ENCODE measurements around the gene SCAND1.
"Not testable (repeated sequence)": the region's sequence is repeated elsewhere in the genome, so short reads cannot be mapped to it uniquely, and the experiment has no call there.

The SCAND1 gene

DNA sequence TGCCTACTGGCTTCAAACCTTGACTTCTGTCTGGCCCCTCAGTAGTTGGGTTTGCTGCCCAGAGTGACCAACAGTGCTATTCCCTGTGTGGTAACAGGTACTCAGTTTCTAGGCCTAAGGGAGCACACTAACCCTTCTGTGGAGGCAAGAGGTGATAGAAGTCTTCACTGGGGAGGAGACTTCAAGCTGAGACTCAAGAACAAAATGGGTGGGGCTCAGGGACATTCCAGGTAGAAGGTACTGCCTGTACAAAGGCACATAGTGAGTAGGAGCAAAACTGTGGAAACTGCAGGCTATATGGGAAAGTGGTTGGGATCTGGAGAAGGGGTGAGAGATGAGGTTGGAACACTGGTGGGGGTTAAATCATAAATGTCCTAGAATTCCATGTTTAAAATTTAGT lies 2.3 kb upstream of the SCAND1 start:
- TF ChIP-seq, protein P1, sequence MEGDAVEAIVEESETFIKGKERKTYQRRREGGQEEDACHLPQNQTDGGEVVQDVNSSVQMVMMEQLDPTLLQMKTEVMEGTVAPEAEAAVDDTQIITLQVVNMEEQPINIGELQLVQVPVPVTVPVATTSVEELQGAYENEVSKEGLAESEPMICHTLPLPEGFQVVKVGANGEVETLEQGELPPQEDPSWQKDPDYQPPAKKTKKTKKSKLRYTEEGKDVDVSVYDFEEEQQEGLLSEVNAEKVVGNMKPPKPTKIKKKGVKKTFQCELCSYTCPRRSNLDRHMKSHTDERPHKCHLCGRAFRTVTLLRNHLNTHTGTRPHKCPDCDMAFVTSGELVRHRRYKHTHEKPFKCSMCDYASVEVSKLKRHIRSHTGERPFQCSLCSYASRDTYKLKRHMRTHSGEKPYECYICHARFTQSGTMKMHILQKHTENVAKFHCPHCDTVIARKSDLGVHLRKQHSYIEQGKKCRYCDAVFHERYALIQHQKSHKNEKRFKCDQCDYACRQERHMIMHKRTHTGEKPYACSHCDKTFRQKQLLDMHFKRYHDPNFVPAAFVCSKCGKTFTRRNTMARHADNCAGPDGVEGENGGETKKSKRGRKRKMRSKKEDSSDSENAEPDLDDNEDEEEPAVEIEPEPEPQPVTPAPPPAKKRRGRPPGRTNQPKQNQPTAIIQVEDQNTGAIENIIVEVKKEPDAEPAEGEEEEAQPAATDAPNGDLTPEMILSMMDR (IDR thresholded peaks at IDR 0.05; ENCODE audit: insufficient read depth, missing control alignments) = no peak
- no peak for DNase-seq (ENCODE audit: insufficient read length, low spot score)
- no peak for FAIRE-seq

DNA sequence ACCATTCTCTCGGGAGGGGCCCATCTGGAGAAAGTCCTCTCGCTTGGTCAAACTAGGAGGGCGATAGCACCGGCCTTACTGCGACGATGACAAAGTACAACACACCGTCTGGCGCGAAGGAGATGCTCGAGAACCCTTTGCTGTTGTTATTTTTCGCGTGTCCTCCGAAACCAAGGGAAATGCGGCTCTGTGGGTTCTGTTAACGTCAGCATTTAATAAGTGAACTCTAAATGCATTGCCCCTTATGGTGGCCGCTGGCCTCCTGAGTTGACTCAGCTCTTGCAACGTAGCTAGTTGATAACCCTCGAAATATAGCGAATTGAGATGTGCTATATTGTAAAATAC lies 577 bp upstream of the SCAND1 start:
- no peak for FAIRE-seq
- DNase-seq (ENCODE audit: insufficient read length, low spot score) = no peak
- TF ChIP-seq, protein P1 (IDR thresholded peaks at IDR 0.05; ENCODE audit: insufficient read depth, missing control alignments) = no peak

DNA sequence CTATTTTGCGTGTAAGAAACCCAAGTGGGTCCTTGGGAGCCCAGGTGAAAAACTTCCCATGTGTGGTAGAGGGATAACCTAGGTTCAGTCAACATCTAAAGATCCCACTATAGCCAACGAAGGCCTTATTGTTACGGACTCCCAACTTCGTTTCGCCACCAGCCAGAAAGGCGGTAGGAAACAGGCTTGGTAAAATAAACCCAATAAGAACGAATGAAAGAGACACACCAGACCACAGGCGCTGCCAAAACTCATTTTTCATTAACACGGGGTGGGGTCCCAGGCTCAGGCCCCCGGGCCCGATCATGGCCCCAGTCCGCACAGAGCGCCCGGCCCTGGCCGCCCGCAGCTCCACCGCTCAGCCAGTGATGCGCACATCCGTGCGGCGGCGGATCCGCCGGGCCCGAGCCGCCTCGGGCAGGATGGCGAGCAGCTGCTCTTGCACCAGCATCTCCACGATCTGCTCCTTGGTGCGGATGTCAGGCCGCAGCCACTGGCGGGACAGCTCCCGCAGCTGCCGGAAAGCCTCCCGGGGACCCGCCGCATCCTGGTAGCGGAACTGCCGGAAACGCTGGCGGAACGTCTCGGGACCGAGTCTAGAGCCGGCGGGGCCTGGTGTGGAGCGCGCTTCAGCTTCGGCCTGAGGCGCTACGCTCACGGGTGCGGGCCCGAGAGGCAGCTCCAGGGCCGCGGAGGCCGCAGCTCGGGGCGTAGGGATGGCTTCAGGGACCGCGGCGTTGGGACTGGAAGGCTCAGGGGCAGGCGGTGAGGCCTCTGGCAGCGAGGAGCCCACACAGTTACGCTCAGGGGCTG lies 709 bp downstream of the SCAND1 start:
- no peak for DNase-seq (ENCODE audit: insufficient read length, low spot score)

DNA sequence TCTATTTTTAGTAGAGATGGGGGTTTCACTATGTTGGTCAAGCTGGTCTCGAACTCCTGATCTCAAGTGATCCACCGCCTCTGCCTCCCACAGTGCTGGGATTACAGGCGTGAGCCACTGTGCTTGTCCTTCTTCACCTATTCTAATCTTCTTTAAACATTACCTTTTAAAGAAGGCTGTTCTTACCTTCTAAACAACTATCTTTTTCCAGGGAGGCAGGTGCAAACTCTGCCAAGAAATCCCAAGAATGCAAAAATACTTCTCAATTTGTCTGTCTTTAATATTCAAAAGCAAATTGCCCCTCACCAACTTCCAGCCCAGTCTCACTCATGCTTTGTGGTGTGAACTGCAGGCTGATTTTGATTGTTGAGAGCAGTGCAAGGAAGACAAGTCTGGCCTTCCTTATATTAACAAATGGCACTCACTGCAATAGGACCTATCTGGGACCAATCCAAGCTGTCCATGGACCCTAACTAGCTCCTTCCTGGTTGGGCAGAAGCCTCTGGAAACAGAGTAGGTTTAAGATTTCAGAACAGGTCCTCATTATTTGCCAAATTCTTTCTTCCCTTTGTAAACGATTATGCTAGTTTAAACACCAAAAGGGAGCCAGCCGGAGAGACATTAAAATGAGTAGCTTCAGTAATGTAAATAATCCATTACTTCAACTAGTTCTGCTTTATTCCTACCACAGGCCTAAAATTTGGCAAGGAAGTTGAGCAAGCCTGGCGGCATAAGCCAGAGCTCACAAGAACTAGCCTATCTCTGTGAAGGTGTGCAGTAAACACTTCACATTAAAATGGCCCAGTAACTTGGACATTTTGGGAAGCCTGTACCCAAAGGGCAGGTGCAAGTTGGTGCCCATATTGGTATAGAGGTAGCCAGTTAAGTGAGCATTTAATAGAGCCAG lies 1.6 kb downstream of the SCAND1 start:
- FAIRE-seq = no peak

More for the DNA sequence above, 709 bp downstream of the SCAND1 start:
- no peak for FAIRE-seq
- TF ChIP-seq, protein P1 (IDR thresholded peaks at IDR 0.05; ENCODE audit: insufficient read depth, missing control alignments) = no peak

DNA sequence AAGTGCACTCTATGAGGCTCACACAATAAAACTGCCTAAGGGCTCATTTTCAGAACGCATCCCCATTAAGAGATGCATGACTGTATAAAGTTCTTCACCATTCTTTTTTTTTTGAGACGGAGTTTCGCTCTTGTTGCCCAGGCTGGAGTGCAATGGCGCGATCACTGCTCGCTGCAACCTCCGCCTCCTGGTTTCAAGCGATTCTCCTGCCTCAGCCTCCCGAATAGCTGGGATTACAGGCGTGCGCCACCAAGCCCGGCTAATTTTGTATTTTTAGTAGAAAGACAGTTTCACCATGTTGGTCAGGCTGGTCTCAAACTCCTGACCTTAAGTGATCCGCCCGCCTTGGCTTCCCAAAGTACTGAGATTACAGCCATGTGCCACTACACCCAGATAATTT lies 2.2 kb downstream of the SCAND1 start:
- DNase-seq (ENCODE audit: insufficient read length, low spot score); FAIRE-seq: not testable (repeated sequence)

More for the DNA sequence above, 1.6 kb downstream of the SCAND1 start:
- TF ChIP-seq, protein P1 (IDR thresholded peaks at IDR 0.05; ENCODE audit: insufficient read depth, missing control alignments) = no peak
- no peak for DNase-seq (ENCODE audit: insufficient read length, low spot score)

DNA sequence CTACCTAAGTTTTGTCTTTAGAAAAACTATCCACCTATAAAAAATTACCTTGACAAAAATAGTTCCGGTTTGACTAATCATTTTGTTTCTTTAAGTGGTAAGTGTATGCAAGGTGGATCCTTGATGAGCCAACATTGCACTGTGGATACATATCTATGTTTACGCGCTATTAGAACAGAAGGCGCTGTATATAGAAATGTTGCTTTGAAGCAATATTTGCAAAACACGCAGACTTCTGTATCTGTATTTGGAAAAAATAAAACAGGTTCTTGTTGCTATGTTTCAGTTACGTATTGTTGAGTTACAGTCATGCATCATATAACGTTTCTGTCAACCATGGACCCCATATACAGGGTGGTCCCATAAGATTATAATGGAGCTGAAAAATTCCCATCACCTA lies 4.2 kb downstream of the SCAND1 start:
- DNase-seq (ENCODE audit: insufficient read length, low spot score) = no peak
- TF ChIP-seq, protein P1 (IDR thresholded peaks at IDR 0.05; ENCODE audit: insufficient read depth, missing control alignments) = no peak
- FAIRE-seq = no peak

DNA sequence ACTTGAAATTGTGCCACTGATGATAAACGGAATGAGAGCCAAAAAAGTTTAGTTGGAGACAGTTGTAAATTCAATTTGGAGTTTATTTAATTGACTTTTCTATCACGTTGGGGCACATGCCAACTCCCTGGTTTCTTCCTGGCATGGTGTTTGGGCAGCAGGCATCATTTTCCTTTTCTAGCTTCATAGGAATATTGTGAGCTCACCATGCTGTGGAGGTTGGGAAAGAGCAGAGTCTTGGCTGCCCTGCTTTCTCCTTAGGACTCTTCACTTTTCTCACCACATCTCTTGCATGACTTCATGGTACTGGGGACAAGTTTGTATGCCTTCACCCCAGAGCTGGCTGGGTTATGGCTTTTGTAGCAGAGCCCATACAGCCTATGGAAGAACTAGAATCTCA lies 6.4 kb downstream of the SCAND1 start:
- DNase-seq (ENCODE audit: insufficient read length, low spot score) (no peak), FAIRE-seq (no peak)
- TF ChIP-seq, protein P1 (IDR thresholded peaks at IDR 0.05; ENCODE audit: insufficient read depth, missing control alignments) = no peak
